ENCODE results near the gene SLCO1A2.

Gene SLCO1A2

DNA sequence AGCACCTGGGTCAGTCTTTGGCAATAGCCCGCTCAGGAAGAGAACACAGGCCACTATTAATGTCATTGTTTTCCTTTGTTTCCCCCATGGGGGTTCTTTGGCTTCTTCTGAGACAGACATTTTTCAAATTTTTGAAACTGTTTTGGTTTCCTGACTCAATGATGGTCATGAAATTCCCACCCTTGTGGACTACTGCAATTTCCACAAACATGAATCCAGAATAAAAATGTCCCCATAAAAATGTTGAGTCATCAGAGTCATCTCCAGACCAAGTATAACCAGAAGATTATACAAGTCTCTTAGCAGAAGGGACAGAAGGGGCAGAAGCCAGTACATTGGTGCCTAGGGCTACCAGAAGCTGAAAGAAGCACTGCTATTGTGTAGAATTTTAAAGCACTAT lies 29.1 kb downstream of the SLCO1A2 start:
- TF ChIP-seq ZNF621 (tag by site-specific recombination; IDR thresholded peaks at IDR 0.05) (no peak), ZNF544 (tag by site-specific recombination; IDR thresholded peaks at IDR 0.05) (no peak), ZNF37A (tag by site-specific recombination; IDR thresholded peaks at IDR 0.05) (no peak), GLI4 (tag by site-specific recombination; IDR thresholded peaks at IDR 0.05) (no peak), ZNF184 (tag by site-specific recombination; IDR thresholded peaks at IDR 0.05) (no peak), BCL11A (tag by site-specific recombination; IDR thresholded peaks at IDR 0.05; ENCODE audit: low read depth) (no peak), KLF10 (tag by site-specific recombination; IDR thresholded peaks at IDR 0.05) (no peak), RBAK (tag by site-specific recombination; IDR thresholded peaks at IDR 0.05) (no peak), ZNF10 (tag by site-specific recombination; IDR thresholded peaks at IDR 0.05) (no peak), ZNF140 (tag by site-specific recombination; IDR thresholded peaks at IDR 0.05) (no peak), ZNF426 (tag by site-specific recombination; IDR thresholded peaks at IDR 0.05) (no peak)
- TF ChIP-seq, protein P1, sequence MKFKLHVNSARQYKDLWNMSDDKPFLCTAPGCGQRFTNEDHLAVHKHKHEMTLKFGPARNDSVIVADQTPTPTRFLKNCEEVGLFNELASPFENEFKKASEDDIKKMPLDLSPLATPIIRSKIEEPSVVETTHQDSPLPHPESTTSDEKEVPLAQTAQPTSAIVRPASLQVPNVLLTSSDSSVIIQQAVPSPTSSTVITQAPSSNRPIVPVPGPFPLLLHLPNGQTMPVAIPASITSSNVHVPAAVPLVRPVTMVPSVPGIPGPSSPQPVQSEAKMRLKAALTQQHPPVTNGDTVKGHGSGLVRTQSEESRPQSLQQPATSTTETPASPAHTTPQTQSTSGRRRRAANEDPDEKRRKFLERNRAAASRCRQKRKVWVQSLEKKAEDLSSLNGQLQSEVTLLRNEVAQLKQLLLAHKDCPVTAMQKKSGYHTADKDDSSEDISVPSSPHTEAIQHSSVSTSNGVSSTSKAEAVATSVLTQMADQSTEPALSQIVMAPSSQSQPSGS (tag by site-specific recombination; IDR thresholded peaks at IDR 0.05; ENCODE audit: low read depth) = no peak
- TF ChIP-seq, protein P2, sequence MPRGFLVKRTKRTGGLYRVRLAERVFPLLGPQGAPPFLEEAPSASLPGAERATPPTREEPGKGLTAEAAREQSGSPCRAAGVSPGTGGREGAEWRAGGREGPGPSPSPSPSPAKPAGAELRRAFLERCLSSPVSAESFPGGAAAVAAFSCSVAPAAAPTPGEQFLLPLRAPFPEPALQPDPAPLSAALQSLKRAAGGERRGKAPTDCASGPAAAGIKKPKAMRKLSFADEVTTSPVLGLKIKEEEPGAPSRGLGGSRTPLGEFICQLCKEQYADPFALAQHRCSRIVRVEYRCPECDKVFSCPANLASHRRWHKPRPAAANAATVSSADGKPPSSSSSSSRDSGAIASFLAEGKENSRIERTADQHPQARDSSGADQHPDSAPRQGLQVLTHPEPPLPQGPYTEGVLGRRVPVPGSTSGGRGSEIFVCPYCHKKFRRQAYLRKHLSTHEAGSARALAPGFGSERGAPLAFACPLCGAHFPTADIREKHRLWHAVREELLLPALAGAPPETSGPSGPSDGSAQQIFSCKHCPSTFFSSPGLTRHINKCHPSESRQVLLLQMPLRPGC (tag by site-specific recombination; IDR thresholded peaks at IDR 0.05) = no peak
- TF ChIP-seq, protein P3, sequence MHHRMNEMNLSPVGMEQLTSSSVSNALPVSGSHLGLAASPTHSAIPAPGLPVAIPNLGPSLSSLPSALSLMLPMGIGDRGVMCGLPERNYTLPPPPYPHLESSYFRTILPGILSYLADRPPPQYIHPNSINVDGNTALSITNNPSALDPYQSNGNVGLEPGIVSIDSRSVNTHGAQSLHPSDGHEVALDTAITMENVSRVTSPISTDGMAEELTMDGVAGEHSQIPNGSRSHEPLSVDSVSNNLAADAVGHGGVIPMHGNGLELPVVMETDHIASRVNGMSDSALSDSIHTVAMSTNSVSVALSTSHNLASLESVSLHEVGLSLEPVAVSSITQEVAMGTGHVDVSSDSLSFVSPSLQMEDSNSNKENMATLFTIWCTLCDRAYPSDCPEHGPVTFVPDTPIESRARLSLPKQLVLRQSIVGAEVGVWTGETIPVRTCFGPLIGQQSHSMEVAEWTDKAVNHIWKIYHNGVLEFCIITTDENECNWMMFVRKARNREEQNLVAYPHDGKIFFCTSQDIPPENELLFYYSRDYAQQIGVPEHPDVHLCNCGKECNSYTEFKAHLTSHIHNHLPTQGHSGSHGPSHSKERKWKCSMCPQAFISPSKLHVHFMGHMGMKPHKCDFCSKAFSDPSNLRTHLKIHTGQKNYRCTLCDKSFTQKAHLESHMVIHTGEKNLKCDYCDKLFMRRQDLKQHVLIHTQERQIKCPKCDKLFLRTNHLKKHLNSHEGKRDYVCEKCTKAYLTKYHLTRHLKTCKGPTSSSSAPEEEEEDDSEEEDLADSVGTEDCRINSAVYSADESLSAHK (tag by site-specific recombination; IDR thresholded peaks at IDR 0.05) = no peak
- POLR2A ChIA-PET = no interaction called here
- Histone ChIP-seq H3K27ac (ENCODE audit: extremely low read depth, low read depth, low read length) (no peak overlapping the region), H3K4me1 (ENCODE audit: control insufficient read depth, insufficient read depth, low read length) (no peaks in the 10 kb centered on the region), H3K36me3 (ENCODE audit: control insufficient read depth in 2 of 2, insufficient read depth in 1 of 2, low read length in 2 of 2) (no peaks in the 10 kb centered on the region), H3K9me3 (ENCODE audit: control insufficient read depth, insufficient read depth, low read depth, low read length) (no peaks in the 10 kb centered on the region), H3K4me3 (ENCODE audit: low read depth, low read length) (no peak overlapping the region)
- CTCF ChIA-PET = interaction anchor here (2.0 kb wide), 1 partner anchor 10 kb away, joined by 6 read pairs; no protein-coding TSS in a partner anchor

DNA sequence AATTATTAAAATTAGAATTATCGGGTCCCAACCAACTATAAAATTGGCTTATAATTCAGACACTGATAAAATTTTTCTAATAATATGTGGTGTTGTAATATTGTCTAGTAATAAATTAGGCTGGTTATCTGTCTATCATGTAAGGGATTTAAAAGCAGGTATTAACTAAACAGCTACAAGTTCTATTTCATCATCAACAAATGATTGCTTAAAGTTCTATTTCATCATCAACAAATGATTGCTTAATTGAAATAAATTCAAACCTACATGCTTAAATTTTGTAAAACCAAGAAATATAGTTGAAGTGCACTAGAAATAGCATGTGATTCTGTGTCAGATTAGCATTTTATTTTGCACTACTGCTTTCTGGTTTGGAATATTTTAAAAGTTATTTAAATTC lies 34.1 kb downstream of the SLCO1A2 start:
- CTCF ChIA-PET = interaction anchor here (0.6 kb wide), 1 partner anchor 218 kb away, joined by 3 read pairs; no protein-coding TSS in a partner anchor
- Histone ChIP-seq H3K36me3 (ENCODE audit: control insufficient read depth in 2 of 2, insufficient read depth in 1 of 2, low read length in 2 of 2) (no peaks in the 10 kb centered on the region), H3K9me3 (ENCODE audit: control insufficient read depth, insufficient read depth, low read depth, low read length) (no peaks in the 10 kb centered on the region), H3K27ac (ENCODE audit: extremely low read depth, low read depth, low read length) (no peak overlapping the region), H3K4me3 (ENCODE audit: low read depth, low read length) (no peak overlapping the region), H3K4me1 (ENCODE audit: control insufficient read depth, insufficient read depth, low read length) (no peaks in the 10 kb centered on the region)
- POLR2A ChIA-PET = no interaction called here
- TF ChIP-seq ZNF391 (tag by site-specific recombination; IDR thresholded peaks at IDR 0.05; ENCODE audit: borderline replicate concordance, low read depth) = no peak
- no peak for TF ChIP-seq TRIM28 (IDR thresholded peaks at IDR 0.05; ENCODE audit: borderline replicate concordance, low read length)
- TF ChIP-seq ZNF768 (tag by site-specific recombination; IDR thresholded peaks at IDR 0.05) = no peak
- no peak for TF ChIP-seq ZNF416 (tag by site-specific recombination; IDR thresholded peaks at IDR 0.05)
- TF ChIP-seq ZNF510 (tag by site-specific recombination; IDR thresholded peaks at IDR 0.05; ENCODE audit: insufficient replicate concordance) = no peak

All from HEK293 (cell line).